Mesothelial cell of epicardium (in vitro differentiated cells): ENCODE measurements around the gene VPS26B. TPM values are rescaled to one million over a fixed set of nuclear protein-coding genes. Genes with fewer than 3 reads are reported as not detected.
"Not testable (repeated sequence)": the region's sequence is repeated elsewhere in the genome, so short reads cannot be mapped to it uniquely, and the experiment has no call there.

Experiments used
- DNase-seq, 2 experiments: peaks; one replicate each; pipeline ENCODE4 v3.0.0; 2021; ENCODE audit warnings: low spot score in 2 of 2; ENCODE audit not compliant: unreplicated experiment in 2 of 2
- H3K27ac Mint-ChIP-seq: 2 replicates; pipeline ENCODE4 v1.8.0; 2021; ENCODE audit warnings: mixed read lengths
- H3K27me3 Mint-ChIP-seq: 2 replicates; pipeline ENCODE4 v1.8.0; 2021; ENCODE audit warnings: low read depth, mixed read lengths
- H3K36me3 Mint-ChIP-seq: 2 replicates; pipeline ENCODE4 v1.8.0; 2021; ENCODE audit warnings: mixed read lengths
- H3K4me1 Mint-ChIP-seq: 2 replicates; pipeline ENCODE4 v1.8.0; 2021; ENCODE audit warnings: mixed read lengths
- H3K4me3 Mint-ChIP-seq: 2 replicates; pipeline ENCODE4 v1.8.0; 2021; ENCODE audit warnings: mild to moderate bottlenecking, moderate library complexity, mixed read lengths
- H3K9me3 Mint-ChIP-seq: 2 replicates; pipeline ENCODE4 v1.8.0; 2021; ENCODE audit warnings: mixed read lengths
- total RNA-seq: library from RNA; stranded (reverse); gene quantifications from 3 replicates; pipeline ENCODE4 v1.2.1, GENCODE V29; 2021
- TF ChIP-seq, protein P1 (sequence below): fragments of 200-600 bp; sonication (generic); IDR thresholded peaks from one replicate; pipeline ENCODE4 v1.5.0; 2021; ENCODE audit warnings: antibody characterized with exemption; ENCODE audit not compliant: unreplicated experiment

The VPS26B gene
- 42.4 to 47.8 TPM (median 43.9 TPM) in 3 replicates for total RNA-seq

DNA sequence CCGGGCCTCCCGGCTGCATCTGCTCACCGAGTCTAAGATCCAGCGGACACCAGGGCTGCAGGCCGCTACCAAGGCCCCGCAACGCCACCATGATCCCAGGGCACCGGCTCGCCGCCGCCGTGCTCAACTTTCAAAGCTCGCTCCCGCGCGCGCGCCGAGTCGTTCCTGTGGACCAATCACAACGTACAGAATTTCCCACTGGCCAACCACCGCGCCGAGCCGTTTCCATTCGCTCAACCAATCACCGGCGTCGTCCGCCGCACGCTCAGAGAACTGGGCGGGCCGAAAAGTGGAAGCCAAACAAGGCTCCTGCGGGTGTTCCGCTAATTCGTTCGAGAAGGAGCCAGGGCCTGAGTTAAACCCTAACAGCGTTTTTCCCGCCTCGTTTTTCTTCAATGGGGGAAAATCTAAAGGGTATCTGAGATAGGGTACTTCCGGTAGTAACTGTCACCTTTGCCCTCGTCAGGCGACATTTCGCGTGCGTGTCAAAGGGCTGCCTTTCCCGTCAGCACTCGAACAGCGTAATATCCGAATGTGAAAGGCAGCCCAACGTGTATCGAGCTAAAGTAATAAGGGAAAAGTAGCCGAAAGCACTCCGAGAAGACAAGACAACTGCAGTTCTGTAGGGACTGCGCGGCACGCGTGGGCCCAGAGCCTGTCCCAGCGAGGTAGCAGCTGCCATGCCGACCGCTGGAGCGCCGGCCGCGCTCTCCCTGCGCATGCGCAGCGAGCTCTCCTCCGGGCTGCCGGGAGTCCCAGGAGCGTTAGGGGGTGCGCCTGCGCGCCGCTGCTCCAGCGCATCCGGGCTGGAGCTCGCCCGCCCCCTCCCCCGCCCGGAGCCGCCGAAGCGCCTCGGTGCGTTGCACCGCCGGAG, at the start of gene VPS26B, which contains the start of gene NCAPD3:
Gene VPS26B, plus strand, starts transcription at position 836 of the 874 bp plus-strand sequence. CDS start 452 bp downstream, outside the sequence.
Gene NCAPD3, minus strand, starts transcription at position 132 of the 874 bp plus-strand sequence. Its CDS starts 41 bp downstream, at position 91.
- DNase-seq, result peak; percentile 92 to 94
- H3K9me3 Mint-ChIP-seq, result no peaks in the 10 kb centered on the region
- H3K27ac Mint-ChIP-seq, result peak within 1 kb of the TSS; percentile 94
- H3K4me1 Mint-ChIP-seq, result peaks cover 31% of the 10 kb centered on the region
- no peaks in the 10 kb centered on the region for H3K27me3 Mint-ChIP-seq
- H3K36me3 Mint-ChIP-seq, result no peaks in the 10 kb centered on the region
- H3K4me3 Mint-ChIP-seq, result peak within 1 kb of the TSS; percentile 94
- TF ChIP-seq, protein P1, sequence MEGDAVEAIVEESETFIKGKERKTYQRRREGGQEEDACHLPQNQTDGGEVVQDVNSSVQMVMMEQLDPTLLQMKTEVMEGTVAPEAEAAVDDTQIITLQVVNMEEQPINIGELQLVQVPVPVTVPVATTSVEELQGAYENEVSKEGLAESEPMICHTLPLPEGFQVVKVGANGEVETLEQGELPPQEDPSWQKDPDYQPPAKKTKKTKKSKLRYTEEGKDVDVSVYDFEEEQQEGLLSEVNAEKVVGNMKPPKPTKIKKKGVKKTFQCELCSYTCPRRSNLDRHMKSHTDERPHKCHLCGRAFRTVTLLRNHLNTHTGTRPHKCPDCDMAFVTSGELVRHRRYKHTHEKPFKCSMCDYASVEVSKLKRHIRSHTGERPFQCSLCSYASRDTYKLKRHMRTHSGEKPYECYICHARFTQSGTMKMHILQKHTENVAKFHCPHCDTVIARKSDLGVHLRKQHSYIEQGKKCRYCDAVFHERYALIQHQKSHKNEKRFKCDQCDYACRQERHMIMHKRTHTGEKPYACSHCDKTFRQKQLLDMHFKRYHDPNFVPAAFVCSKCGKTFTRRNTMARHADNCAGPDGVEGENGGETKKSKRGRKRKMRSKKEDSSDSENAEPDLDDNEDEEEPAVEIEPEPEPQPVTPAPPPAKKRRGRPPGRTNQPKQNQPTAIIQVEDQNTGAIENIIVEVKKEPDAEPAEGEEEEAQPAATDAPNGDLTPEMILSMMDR, result no peak

DNA sequence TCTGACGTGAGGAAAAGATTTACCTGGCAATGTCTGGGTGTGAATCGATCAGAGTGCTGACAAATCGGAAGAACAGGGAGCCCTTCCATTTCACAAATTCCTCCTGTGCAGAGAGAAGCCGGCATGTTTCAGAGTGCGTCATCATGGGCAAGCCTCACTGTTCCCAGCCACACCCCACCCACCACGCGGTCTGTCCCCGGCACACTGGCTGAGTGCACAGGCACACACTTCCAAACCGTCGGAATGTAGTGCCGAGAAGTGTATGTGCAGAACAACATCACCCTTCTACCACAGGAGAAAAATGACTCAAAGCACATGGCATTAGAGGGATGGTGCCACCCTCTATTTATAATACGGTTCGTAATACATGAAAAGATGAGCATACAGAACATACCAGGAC, 48.2 kb upstream of the VPS26B start:
- H3K27me3 Mint-ChIP-seq, result no peaks in the 10 kb centered on the region
- peaks cover 23% of the 10 kb centered on the region for H3K36me3 Mint-ChIP-seq
- no peaks in the 10 kb centered on the region for H3K4me1 Mint-ChIP-seq
- no peak overlapping the region for H3K27ac Mint-ChIP-seq
- no peak overlapping the region for H3K4me3 Mint-ChIP-seq
- DNase-seq, result no peak
- no peaks in the 10 kb centered on the region for H3K9me3 Mint-ChIP-seq
- TF ChIP-seq, protein P1, result no peak

DNA sequence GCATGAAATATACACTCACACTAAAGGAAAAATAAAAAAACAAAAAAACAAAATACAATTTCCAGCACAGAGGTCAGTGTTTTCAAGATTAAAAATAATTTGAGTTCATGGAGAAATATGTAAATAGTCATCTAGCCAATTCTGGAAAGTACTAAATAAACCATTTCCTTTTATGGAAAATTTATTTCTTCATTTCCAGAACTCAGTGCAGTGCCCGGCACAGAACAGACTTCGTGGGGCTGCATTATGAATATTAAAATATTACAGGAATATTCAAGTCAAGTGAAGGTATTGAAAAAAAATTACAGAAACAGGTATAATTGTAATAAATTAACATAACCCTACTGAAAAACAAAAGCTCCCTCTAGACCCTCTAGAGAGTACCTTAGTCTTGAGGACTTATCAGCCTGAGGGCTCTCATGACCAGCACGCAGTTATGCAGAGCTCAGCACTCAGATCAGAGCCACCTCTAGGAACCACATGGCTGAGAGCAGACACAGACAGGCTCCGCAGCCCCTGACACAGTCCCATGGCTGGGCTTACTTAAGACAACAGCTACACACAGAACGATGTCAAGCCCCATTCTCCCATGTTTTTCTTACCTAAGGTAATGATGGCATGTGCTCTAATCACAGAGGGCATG, 46.3 kb upstream of the VPS26B start:
- DNase-seq, result no peak
- Mint-ChIP-seq H3K36me3 (peaks cover 18% of the 10 kb centered on the region), H3K27ac (no peak overlapping the region), H3K4me1 (no peaks in the 10 kb centered on the region), H3K4me3 (no peak overlapping the region), H3K9me3 (no peaks in the 10 kb centered on the region), H3K27me3 (no peaks in the 10 kb centered on the region)
- TF ChIP-seq, protein P1, result no peak

DNA sequence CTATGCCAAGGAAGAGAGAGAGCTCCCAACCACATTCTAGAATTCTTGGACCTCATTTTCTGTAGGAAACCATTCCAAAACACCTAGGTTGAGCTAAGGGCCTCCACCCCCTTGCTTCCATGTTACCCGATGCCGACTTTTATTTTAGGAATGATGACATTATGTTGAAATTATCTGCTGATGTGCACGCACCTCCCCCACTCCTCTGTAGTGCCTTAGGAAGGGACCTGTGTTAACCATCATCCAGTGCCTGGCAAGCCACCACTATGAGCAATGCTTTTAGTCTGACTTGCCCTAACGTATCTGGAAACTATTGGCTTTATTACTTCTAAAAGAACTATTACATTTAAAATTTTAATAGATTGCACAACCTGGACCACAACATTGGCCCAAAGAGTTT, 42.8 kb upstream of the VPS26B start:
- H3K9me3 Mint-ChIP-seq, result no peaks in the 10 kb centered on the region
- no peak for DNase-seq
- TF ChIP-seq, protein P1, result no peak
- H3K27ac Mint-ChIP-seq, result no peak overlapping the region
- H3K4me3 Mint-ChIP-seq, result no peak overlapping the region
- no peaks in the 10 kb centered on the region for H3K4me1 Mint-ChIP-seq
- no peaks in the 10 kb centered on the region for H3K27me3 Mint-ChIP-seq
- H3K36me3 Mint-ChIP-seq, result peaks cover 15% of the 10 kb centered on the region

DNA sequence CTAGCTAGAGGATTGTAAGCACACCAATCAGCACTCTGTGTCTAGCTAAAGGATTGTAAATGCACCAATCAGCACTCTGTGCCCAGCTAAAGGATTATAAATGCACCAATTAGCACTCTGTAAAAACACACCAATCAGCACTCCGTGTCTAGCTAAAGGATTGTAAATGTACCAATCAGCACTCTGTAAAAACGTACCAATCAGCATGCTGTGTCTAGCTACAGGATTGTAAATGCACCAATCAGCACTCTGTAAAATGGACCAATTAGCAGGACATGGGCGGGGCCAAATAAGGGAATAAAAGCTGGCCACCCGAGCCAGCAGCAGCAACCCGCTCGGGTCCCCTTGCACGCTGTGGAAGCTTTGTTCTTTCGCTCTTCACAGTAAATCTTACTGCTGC, 36.4 kb upstream of the VPS26B start:
- H3K4me3 Mint-ChIP-seq, DNase-seq, H3K27me3 Mint-ChIP-seq, H3K27ac Mint-ChIP-seq, H3K4me1 Mint-ChIP-seq: not testable (repeated sequence)
- peaks cover 10% of the 10 kb centered on the region for H3K9me3 Mint-ChIP-seq
- H3K36me3 Mint-ChIP-seq, result peaks cover 58% of the 10 kb centered on the region

DNA sequence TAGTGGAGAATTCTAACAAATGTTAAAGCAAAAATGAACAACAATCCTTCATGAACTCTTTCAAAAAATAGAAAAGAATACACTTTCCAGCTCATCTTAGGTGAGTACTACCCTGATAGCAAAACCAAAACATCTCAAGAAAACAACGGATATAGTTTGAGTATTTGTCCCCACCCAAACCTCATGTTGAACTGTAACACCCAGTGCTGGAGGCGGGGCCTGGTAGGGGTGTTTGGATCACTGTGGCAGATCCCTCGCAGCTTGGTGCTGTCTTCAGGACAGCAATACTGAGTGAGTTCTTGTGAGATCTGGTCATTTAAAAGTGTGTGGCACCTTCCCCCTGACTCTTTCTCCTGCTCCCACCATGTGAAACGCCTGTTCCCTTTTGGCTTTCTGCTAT, 27.7 kb upstream of the VPS26B start:
- TF ChIP-seq, protein P1, result no peak
- DNase-seq, result no peak
- H3K36me3 Mint-ChIP-seq, result peaks cover 47% of the 10 kb centered on the region
- no peak overlapping the region for H3K4me3 Mint-ChIP-seq
- H3K4me1 Mint-ChIP-seq, result no peaks in the 10 kb centered on the region
- H3K27ac Mint-ChIP-seq, result no peak overlapping the region
- no peaks in the 10 kb centered on the region for H3K27me3 Mint-ChIP-seq
- H3K9me3 Mint-ChIP-seq, result no peaks in the 10 kb centered on the region
